ENCODE data around the gene OR10P1. TPM values are rescaled to one million over a fixed set of nuclear protein-coding genes. Genes with fewer than 3 reads are reported as not detected.
"Not testable (repeated sequence)": the region's sequence is repeated elsewhere in the genome, so short reads cannot be mapped to it uniquely, and the experiment has no call there.

The OR10P1 gene
- total RNA-seq, 1 donor from 2014 or later, result not detected

DNA sequence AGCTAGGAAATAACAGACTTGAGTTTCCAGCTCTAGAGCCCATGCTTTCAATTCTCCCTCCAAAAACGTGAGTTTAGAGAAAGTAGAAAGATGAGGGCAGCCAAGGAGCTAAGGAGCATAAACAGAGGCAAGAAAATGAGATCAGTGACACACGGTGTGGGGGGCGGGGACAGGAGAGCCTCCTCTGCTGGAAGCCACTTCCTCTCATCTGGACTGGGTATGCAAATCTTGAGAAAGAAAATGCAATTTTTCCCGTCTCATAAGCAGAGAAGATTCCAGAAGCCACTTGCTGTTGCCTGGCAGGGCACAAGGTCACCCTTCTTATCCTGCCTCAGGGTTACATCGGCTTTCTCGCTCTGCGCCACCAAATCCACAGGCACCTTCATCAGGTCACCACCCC lies 6.0 kb downstream of the OR10P1 start:
- TF ChIP-seq, protein P1, sequence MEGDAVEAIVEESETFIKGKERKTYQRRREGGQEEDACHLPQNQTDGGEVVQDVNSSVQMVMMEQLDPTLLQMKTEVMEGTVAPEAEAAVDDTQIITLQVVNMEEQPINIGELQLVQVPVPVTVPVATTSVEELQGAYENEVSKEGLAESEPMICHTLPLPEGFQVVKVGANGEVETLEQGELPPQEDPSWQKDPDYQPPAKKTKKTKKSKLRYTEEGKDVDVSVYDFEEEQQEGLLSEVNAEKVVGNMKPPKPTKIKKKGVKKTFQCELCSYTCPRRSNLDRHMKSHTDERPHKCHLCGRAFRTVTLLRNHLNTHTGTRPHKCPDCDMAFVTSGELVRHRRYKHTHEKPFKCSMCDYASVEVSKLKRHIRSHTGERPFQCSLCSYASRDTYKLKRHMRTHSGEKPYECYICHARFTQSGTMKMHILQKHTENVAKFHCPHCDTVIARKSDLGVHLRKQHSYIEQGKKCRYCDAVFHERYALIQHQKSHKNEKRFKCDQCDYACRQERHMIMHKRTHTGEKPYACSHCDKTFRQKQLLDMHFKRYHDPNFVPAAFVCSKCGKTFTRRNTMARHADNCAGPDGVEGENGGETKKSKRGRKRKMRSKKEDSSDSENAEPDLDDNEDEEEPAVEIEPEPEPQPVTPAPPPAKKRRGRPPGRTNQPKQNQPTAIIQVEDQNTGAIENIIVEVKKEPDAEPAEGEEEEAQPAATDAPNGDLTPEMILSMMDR (conservative IDR thresholded peaks at IDR 0.05), result no peak
- no peak overlapping the region for H3K27ac Mint-ChIP-seq
- H3K9me3 Mint-ChIP-seq, result no peaks in the 10 kb centered on the region
- H3K36me3 Mint-ChIP-seq, result no peaks in the 10 kb centered on the region
- peaks cover 23% of the 10 kb centered on the region for H3K27me3 Mint-ChIP-seq
- H3K4me1 Mint-ChIP-seq (ENCODE audit: unreplicated experiment), result no peaks in the 10 kb centered on the region
- no peak for DNase-seq (ENCODE audit: extremely low spot score, unreplicated experiment)
- H3K4me3 Mint-ChIP-seq, result no peak overlapping the region

DNA sequence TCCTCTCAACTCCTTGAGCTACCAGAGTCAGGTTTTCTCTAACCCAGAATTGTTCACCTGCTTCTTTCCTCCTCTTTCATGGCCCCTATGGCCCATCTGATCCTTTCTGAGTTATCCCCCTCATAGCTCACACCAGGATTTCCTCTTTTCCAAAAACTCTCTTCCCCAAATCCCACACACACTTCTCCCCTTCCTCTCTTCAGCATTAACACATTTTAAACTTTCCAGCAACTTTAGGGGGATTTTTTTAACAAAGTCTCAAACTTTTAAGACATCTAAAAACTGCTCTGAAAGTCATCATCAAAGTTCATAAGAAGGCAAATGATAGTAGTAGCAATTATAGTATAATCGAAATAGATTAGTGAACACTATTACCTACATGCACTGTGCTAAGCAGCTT lies 7.9 kb downstream of the OR10P1 start:
- TF ChIP-seq, protein P1 (conservative IDR thresholded peaks at IDR 0.05), result no peak
- Mint-ChIP-seq H3K27ac (no peak overlapping the region), H3K36me3 (no peaks in the 10 kb centered on the region), H3K9me3 (no peaks in the 10 kb centered on the region), H3K4me3 (no peak overlapping the region), H3K4me1 (ENCODE audit: unreplicated experiment) (no peaks in the 10 kb centered on the region), H3K27me3 (peaks cover 21% of the 10 kb centered on the region)
- no peak for DNase-seq (ENCODE audit: extremely low spot score, unreplicated experiment)

DNA sequence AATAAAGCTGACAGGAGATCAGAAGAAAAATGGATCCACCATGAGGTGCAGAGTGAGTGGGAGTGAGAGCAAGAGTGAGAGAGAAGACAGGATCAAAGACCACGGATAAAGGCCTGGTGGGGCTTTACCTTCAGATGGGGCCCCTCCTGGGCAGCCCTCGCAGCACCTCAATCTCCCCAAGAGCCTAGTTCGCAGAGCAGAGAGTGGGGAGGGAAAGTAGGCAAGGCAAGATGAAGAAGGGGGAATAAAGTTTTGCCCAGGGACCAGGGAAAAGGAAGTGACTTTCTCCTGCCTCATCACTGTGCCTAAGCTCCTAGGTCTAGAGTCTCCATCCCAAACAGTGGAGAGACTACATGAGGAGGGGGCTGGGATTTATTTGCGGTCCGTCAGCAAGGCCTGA lies 10.3 kb downstream of the OR10P1 start:
- Mint-ChIP-seq H3K27ac (peak overlapping the region; percentile 31), H3K36me3 (no peaks in the 10 kb centered on the region), H3K4me3 (no peak overlapping the region), H3K27me3 (peaks cover 13% of the 10 kb centered on the region), H3K4me1 (ENCODE audit: unreplicated experiment) (peaks cover 5% of the 10 kb centered on the region), H3K9me3 (no peaks in the 10 kb centered on the region)
- DNase-seq (ENCODE audit: extremely low spot score, unreplicated experiment), result no peak
- TF ChIP-seq, protein P1 (conservative IDR thresholded peaks at IDR 0.05), result no peak

DNA sequence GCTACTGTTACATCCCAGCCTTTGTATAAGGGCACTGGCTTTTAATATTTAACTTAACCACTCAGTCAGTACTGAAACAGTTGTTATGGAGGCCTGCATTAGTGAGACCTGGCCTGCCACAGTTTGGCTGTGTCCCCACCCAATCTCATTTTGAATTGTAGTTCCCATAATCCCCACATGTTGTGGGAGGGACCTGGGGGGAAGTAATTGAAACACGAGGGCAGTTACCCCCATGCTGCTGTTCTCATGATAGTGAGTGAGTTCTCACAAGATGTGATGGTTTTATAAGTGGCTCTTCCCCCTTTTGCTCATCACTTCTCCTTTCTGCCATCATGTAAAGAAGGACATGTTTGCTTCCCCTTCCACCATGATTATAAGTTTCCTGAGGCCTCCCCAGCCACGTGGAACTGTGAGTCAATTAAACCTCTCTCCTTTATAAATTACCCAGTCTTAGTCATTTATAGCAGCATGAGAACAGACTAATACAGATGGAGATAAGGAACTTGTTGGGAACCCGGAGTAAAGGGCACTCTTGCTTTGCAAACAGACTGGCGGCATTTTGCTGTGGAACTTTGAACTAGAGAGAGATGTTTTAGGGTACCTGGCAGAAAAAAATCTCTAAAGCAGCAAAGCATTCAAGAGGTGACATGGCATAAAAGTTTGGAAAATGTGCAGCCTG lies 14.1 kb downstream of the OR10P1 start:
- not testable (repeated sequence) for H3K36me3 Mint-ChIP-seq; H3K27me3 Mint-ChIP-seq; H3K9me3 Mint-ChIP-seq; DNase-seq (ENCODE audit: extremely low spot score, unreplicated experiment); H3K4me1 Mint-ChIP-seq (ENCODE audit: unreplicated experiment)
- H3K4me3 Mint-ChIP-seq, result peak overlapping the region; percentile 35
- peak overlapping the region; percentile 46 for H3K27ac Mint-ChIP-seq

DNA sequence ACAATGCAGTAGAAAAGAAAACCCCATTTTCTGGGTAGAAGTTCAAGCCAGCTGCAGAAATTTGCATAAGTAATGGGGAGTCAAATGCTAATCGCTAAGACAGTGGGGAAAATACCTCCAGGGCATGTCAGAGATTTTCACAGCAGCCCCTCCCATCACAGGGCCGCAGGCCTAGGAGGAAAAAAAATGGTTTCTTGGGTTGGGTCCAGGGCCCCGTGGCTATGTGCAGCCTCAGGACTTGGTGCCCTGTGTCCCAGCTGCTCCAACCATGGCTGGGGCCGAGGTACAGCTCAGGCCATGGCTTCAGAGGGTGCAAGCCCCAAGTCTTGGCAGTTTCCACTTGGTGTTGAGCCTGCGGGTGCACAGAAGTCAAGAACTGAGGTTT lies 14.6 kb downstream of the OR10P1 start:
- Mint-ChIP-seq H3K4me1 (ENCODE audit: unreplicated experiment) (peaks cover 5% of the 10 kb centered on the region), H3K9me3 (no peaks in the 10 kb centered on the region), H3K4me3 (no peak overlapping the region), H3K27me3 (peaks cover under 1% of the 10 kb centered on the region), H3K27ac (no peak overlapping the region), H3K36me3 (no peaks in the 10 kb centered on the region)
- no peak for DNase-seq (ENCODE audit: extremely low spot score, unreplicated experiment)
- TF ChIP-seq, protein P1 (conservative IDR thresholded peaks at IDR 0.05), result no peak

DNA sequence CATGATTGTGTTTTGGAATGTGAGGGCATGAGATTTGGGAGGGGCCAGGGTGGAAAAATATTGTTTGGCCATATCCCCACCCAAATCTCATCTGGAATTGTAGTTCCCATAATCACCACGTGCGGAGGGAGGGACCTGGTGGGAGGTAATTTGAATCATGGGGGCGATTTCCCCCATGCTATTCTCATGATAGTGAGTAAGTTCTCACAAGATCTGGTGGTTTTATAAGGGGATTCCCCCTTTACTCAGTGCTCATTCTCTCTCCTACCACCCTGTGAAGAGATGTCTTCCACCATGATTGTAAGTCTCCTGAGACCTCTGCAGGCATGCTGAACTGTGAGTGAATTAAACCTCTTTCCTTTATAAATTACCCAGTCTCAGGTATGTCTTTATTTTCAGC lies 15.7 kb downstream of the OR10P1 start:
- H3K27me3 Mint-ChIP-seq, result peaks cover 10% of the 10 kb centered on the region
- no peak overlapping the region for H3K27ac Mint-ChIP-seq
- no peaks in the 10 kb centered on the region for H3K36me3 Mint-ChIP-seq
- TF ChIP-seq, protein P1 (conservative IDR thresholded peaks at IDR 0.05), result no peak
- no peak for DNase-seq (ENCODE audit: extremely low spot score, unreplicated experiment)
- H3K4me1 Mint-ChIP-seq (ENCODE audit: unreplicated experiment), result peaks cover 5% of the 10 kb centered on the region
- H3K9me3 Mint-ChIP-seq, result no peaks in the 10 kb centered on the region
- H3K4me3 Mint-ChIP-seq, result no peak overlapping the region

Data from type B pancreatic cell (in vitro differentiated cells).